H9 (cell line): ENCODE data around the gene CCR8. TPM values are rescaled to one million over a fixed set of nuclear protein-coding genes. Genes with fewer than 3 reads are reported as not detected.

Experiments
- DNase-seq: peaks from one replicate; pipeline ENCODE4 v3.0.0-alpha.2; 2017
- H2AFZ ChIP-seq: one replicate; pipeline ENCODE4 v1.6.1; 2013; ENCODE audit warnings: mild to moderate bottlenecking, low read length, control low read depth, moderate library complexity
- H2AK5ac ChIP-seq: 2 replicates; pipeline ENCODE4 v1.6.1; 2013; ENCODE audit warnings: low read length, control low read depth, mixed read lengths; ENCODE audit not compliant: insufficient read length
- H2BK120ac ChIP-seq: one replicate; pipeline ENCODE4 v1.6.1; 2013; ENCODE audit warnings: low read depth, mild to moderate bottlenecking, low read length, control low read depth, inconsistent platforms; ENCODE audit not compliant: poor library complexity, severe bottlenecking
- H2BK12ac ChIP-seq: 2 replicates; pipeline ENCODE4 v1.6.1; 2013; ENCODE audit warnings: low read length, control low read depth, mixed read lengths, low read depth; ENCODE audit not compliant: insufficient read length
- H2BK15ac ChIP-seq: 2 replicates; pipeline ENCODE4 v1.6.1; 2013; ENCODE audit warnings: low read depth, low read length, control low read depth
- H2BK20ac ChIP-seq: one replicate; pipeline ENCODE4 v1.6.1; 2013; ENCODE audit warnings: low read depth, mild to moderate bottlenecking, low read length, control low read depth, inconsistent platforms; ENCODE audit not compliant: poor library complexity, severe bottlenecking
- H2BK5ac ChIP-seq: 2 replicates; pipeline ENCODE4 v1.6.1; 2013; ENCODE audit warnings: low read length, control low read depth, mixed read lengths; ENCODE audit not compliant: insufficient read length
- H3K14ac ChIP-seq: 2 replicates; pipeline ENCODE4 v1.6.1; 2013; ENCODE audit warnings: low read length, control low read depth; ENCODE audit not compliant: insufficient read depth
- H3K18ac ChIP-seq: 2 replicates; pipeline ENCODE4 v1.6.1; 2013; ENCODE audit warnings: low read depth, mild to moderate bottlenecking, mixed read lengths, low read length, control low read depth; ENCODE audit not compliant: insufficient read length
- H3K23ac ChIP-seq: 2 replicates; pipeline ENCODE4 v1.6.1; 2013; ENCODE audit warnings: low read length, control low read depth, mixed read lengths, low read depth; ENCODE audit not compliant: insufficient read length
- H3K23me2 ChIP-seq: 2 replicates; pipeline ENCODE4 v1.6.1; 2013; ENCODE audit warnings: low read depth, mild to moderate bottlenecking, mixed read lengths, low read length, control low read depth; ENCODE audit not compliant: insufficient read length, poor library complexity, severe bottlenecking
- H3K27ac ChIP-seq: 2 replicates; pipeline ENCODE4 v1.5.1; 2013; ENCODE audit warnings: low read length, control low read depth, mixed read lengths, low read depth; ENCODE audit not compliant: insufficient read length
- H3K27me3 ChIP-seq: 2 replicates; pipeline ENCODE4 v1.6.1; 2013; ENCODE audit warnings: low read length, control low read depth, inconsistent platforms; ENCODE audit not compliant: insufficient read depth
- H3K4ac ChIP-seq: 2 replicates; pipeline ENCODE4 v1.6.1; 2013; ENCODE audit warnings: low read depth, mild to moderate bottlenecking, control low read depth, inconsistent platforms, low read length, moderate library complexity
- H3K4me1 ChIP-seq: 2 replicates; pipeline ENCODE4 v1.6.1; 2013; ENCODE audit warnings: low read length, control low read depth, inconsistent platforms; ENCODE audit not compliant: insufficient read depth
- H3K4me2 ChIP-seq: 2 replicates; pipeline ENCODE4 v1.6.1; 2013; ENCODE audit warnings: low read length, control low read depth, mixed read lengths; ENCODE audit not compliant: insufficient read length, insufficient read depth
- H3K56ac ChIP-seq: 2 replicates; pipeline ENCODE4 v1.6.1; 2013; ENCODE audit warnings: low read depth, mild to moderate bottlenecking, mixed read lengths, low read length, control low read depth; ENCODE audit not compliant: insufficient read length
- H3K79me1 ChIP-seq: 2 replicates; pipeline ENCODE4 v1.6.1; 2013; ENCODE audit warnings: low read depth, mild to moderate bottlenecking, moderate library complexity, low read length, control low read depth, inconsistent platforms; ENCODE audit not compliant: insufficient read depth, poor library complexity, severe bottlenecking
- H3K79me2 ChIP-seq: 2 replicates; pipeline ENCODE4 v1.6.1; 2013; ENCODE audit warnings: low read length, control low read depth, inconsistent platforms; ENCODE audit not compliant: insufficient read depth
- H3K9ac ChIP-seq: 2 replicates; pipeline ENCODE4 v1.6.1; 2013; ENCODE audit warnings: low read length, control low read depth, mixed read lengths; ENCODE audit not compliant: insufficient read length; ENCODE audit errors: extremely low read depth
- H3K9me3 ChIP-seq: one replicate; pipeline ENCODE4 v1.6.1; 2013; ENCODE audit warnings: low read depth, low read length, inconsistent platforms; ENCODE audit not compliant: control insufficient read depth
- H3T11ph ChIP-seq: one replicate; pipeline ENCODE4 v1.6.1; 2013; ENCODE audit warnings: mild to moderate bottlenecking, low read length, control low read depth, inconsistent platforms
- H4K20me1 ChIP-seq: one replicate; pipeline ENCODE4 v1.6.1; 2013; ENCODE audit not compliant: control insufficient read depth, insufficient read length, insufficient read depth
- H4K5ac ChIP-seq: 2 replicates; pipeline ENCODE4 v1.6.1; 2013; ENCODE audit warnings: low read depth, mild to moderate bottlenecking, mixed read lengths, low read length, control low read depth; ENCODE audit not compliant: insufficient read length
- H4K8ac ChIP-seq: replicated peaks from 2 replicates; pipeline ENCODE4 v1.6.1; 2013; ENCODE audit warnings: low read length, control low read depth, mixed read lengths, low read depth; ENCODE audit not compliant: insufficient read length
- H4K91ac ChIP-seq: 2 replicates; pipeline ENCODE4 v1.6.1; 2013; ENCODE audit warnings: low read depth, mild to moderate bottlenecking, moderate library complexity, mixed read lengths, low read length, control low read depth; ENCODE audit not compliant: insufficient read length
- H3K27ac Mint-ChIP-seq, 3 experiments: 2 replicates in 2 of 3; 3 replicates in 1 of 3; pipeline ENCODE4 v1.8.0; 2020 to 2021; ENCODE audit warnings: mixed read lengths in 3 of 3, mild to moderate bottlenecking in 1 of 3, moderate library complexity in 1 of 3
- H3K27me3 Mint-ChIP-seq: 2 replicates; pipeline ENCODE4 v1.8.0; 2021; ENCODE audit warnings: low read depth, mild to moderate bottlenecking, moderate library complexity, mixed read lengths
- H3K36me3 Mint-ChIP-seq, 3 experiments: 2 replicates in 2 of 3; 3 replicates in 1 of 3; pipeline ENCODE4 v1.8.0; 2020 to 2021; ENCODE audit warnings: low read depth in 3 of 3, mixed read lengths in 3 of 3; ENCODE audit not compliant: insufficient read depth in 1 of 3
- H3K4me1 Mint-ChIP-seq, 2 experiments: 2 replicates each; pipeline ENCODE4 v1.8.0; 2020; ENCODE audit warnings: mixed read lengths in 2 of 2
- H3K4me3 Mint-ChIP-seq, 2 experiments: 2 replicates in 1 of 2; 3 replicates in 1 of 2; pipeline ENCODE4 v1.8.0; 2020 to 2021; ENCODE audit warnings: mild to moderate bottlenecking in 2 of 2, mixed read lengths in 2 of 2, moderate library complexity in 1 of 2
- H3K9me3 Mint-ChIP-seq, 2 experiments: 2 replicates in 1 of 2; 3 replicates in 1 of 2; pipeline ENCODE4 v1.8.0; 2020; ENCODE audit warnings: mild to moderate bottlenecking in 2 of 2, mixed read lengths in 2 of 2, moderate library complexity in 1 of 2
- WGBS: extraction: QIAGEN DNeasy Blood & Tissue Kit; methylation state at CpG from one replicate; pipeline ENCODE4 v1.1.7; 2013; ENCODE audit warnings: missing lambda C conversion rate, low lambda C conversion rate, mixed read lengths; ENCODE audit not compliant: insufficient read length; ENCODE audit errors: extremely low coverage; 5-methylcytosine and 5-hydroxymethylcytosine counted together
- total RNA-seq: library from RNA; stranded (reverse); gene quantifications from 2 replicates; pipeline ENCODE4 v1.2.1, GENCODE V29; 2021
- TF ChIP-seq, protein P1 (sequence below): fragments of 200-600 bp; sonication (generic); conservative IDR thresholded peaks from 3 replicates; pipeline ENCODE4 v1.8.0; 2021; ENCODE audit warnings: antibody characterized with exemption, mild to moderate bottlenecking

Gene CCR8
- total RNA-seq, 1 experiment from 2014 or later, result 0.31 TPM

DNA sequence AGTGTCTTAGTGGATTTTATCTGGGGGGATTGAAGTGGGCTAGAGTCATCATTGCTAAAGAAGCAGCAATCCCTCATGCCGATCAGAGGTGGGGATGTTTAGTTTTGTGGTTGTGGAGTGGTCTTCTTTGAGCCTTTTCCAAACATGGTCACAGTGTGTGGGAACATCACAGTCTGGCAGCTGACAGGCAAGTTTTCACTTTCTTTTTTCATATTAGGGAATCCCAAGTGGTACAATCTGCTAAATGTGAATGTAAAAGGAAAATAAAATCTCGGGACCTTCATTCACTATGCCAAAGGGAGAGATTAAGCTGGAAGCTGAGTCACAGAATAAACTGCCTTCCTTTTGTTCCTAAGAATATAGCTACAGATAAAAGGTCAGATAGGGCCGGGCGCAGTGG is 39.3 kb upstream of the CCR8 start:
- Histone ChIP-seq H2AK5ac (no peak overlapping the region), H3K4me2 (no peak overlapping the region), H3K56ac (no peak overlapping the region), H3K79me2 (no peaks in the 10 kb centered on the region), H3K27me3 (no peaks in the 10 kb centered on the region), H3K23ac (no peak overlapping the region), H3K9ac (no peak overlapping the region), H3K4ac (no peak overlapping the region), H3K79me1 (no peaks in the 10 kb centered on the region), H4K8ac (no peak overlapping the region), H2BK20ac (no peak overlapping the region), H3K27ac (no peak overlapping the region), H3K23me2 (no peaks in the 10 kb centered on the region), H2BK15ac (no peak overlapping the region), H3K4me1 (no peaks in the 10 kb centered on the region; the same call in 1 of the 2 replicates), H4K5ac (no peak overlapping the region), H2BK5ac (no peak overlapping the region), H4K20me1 (no peaks in the 10 kb centered on the region), H4K91ac (no peak overlapping the region), H3K9me3 (no peaks in the 10 kb centered on the region), H2AFZ (no peak overlapping the region), H3K14ac (no peak overlapping the region), H3K18ac (no peak overlapping the region), H2BK12ac (no peak overlapping the region), H3T11ph (no peak overlapping the region), H2BK120ac (no peak overlapping the region)
- DNase-seq, result no peak
- TF ChIP-seq, protein P1, sequence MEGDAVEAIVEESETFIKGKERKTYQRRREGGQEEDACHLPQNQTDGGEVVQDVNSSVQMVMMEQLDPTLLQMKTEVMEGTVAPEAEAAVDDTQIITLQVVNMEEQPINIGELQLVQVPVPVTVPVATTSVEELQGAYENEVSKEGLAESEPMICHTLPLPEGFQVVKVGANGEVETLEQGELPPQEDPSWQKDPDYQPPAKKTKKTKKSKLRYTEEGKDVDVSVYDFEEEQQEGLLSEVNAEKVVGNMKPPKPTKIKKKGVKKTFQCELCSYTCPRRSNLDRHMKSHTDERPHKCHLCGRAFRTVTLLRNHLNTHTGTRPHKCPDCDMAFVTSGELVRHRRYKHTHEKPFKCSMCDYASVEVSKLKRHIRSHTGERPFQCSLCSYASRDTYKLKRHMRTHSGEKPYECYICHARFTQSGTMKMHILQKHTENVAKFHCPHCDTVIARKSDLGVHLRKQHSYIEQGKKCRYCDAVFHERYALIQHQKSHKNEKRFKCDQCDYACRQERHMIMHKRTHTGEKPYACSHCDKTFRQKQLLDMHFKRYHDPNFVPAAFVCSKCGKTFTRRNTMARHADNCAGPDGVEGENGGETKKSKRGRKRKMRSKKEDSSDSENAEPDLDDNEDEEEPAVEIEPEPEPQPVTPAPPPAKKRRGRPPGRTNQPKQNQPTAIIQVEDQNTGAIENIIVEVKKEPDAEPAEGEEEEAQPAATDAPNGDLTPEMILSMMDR, result no peak
- Mint-ChIP-seq H3K4me1 (peaks cover 4 to 5% of the 10 kb centered on the region in 2 experiments; a peak in 3 of 4 replicates), H3K9me3 (no peaks in the 10 kb centered on the region), H3K4me3 (no peak overlapping the region), H3K27ac (no peak overlapping the region), H3K36me3 (no peaks in the 10 kb centered on the region), H3K27me3 (no peaks in the 10 kb centered on the region)
- WGBS, result no CpG with 5 or more reads among the region's 4 CpGs
